HCT116 (cell line): ENCODE results near the gene GFI1B.
A peak's percentile ranks its signal among the peaks of the same experiment; 100 is the strongest.

Experiments
- CBX3 ChIP-seq: IDR thresholded peaks from 2 replicates; pipeline ENCODE4 v1.6.1; 2012; ENCODE audit warnings: low read depth
- CTCF ChIP-seq, 3 experiments: fragments of 200-600 bp in 1 of 3; sonication (generic) in 1 of 3; IDR thresholded peaks in 2 of 3; conservative IDR thresholded peaks in 1 of 3; 2 replicates each; pipeline ENCODE4 v1.5.1; 2012 to 2017; ENCODE audit warnings: low read depth in 2 of 3, low read length in 2 of 3, antibody characterized with exemption in 1 of 3, borderline replicate concordance in 1 of 3, control low read depth in 1 of 3, mild to moderate bottlenecking in 1 of 3, mixed read lengths in 1 of 3, mixed run types in 1 of 3, moderate library complexity in 1 of 3; ENCODE audit not compliant: insufficient read depth in 1 of 3
- EZH2 ChIP-seq: fragments of 200-600 bp; sonication (generic); IDR thresholded peaks from 2 replicates; pipeline ENCODE4 v1.6.1; 2017; ENCODE audit warnings: antibody characterized with exemption, mixed run types
- MAX ChIP-seq: IDR thresholded peaks from 2 replicates; pipeline ENCODE4 v1.6.1; 2012
- POLR2A ChIP-seq: IDR thresholded peaks from 2 replicates; pipeline ENCODE4 v1.7.0; 2011; ENCODE audit warnings: borderline replicate concordance; ENCODE audit not compliant: insufficient read depth, insufficient read length; ENCODE audit errors: extremely low read depth
- POLR2AphosphoS5 ChIP-seq: IDR thresholded peaks from 2 replicates; pipeline ENCODE4 v1.6.1; 2011; ENCODE audit warnings: mild to moderate bottlenecking, low read depth, low read length, moderate library complexity
- SIN3A ChIP-seq: IDR thresholded peaks from 2 replicates; pipeline ENCODE4 v1.6.1; 2012; ENCODE audit warnings: low read depth
- YY1 ChIP-seq: IDR thresholded peaks from 2 replicates; pipeline ENCODE4 v1.6.1; 2011; ENCODE audit warnings: low read length, low read depth, moderate library complexity, mild to moderate bottlenecking; ENCODE audit not compliant: insufficient replicate concordance; ENCODE audit errors: extremely low read depth
- ZFX ChIP-seq: fragments of 450-650 bp; IDR thresholded peaks from 2 replicates; pipeline ENCODE4 v1.6.1; 2017
- ZNF274 ChIP-seq: fragments of 200-500 bp; sonication (Bioruptor generic); IDR thresholded peaks from 2 replicates; pipeline ENCODE4 v1.6.1; 2014; ENCODE audit warnings: mild to moderate bottlenecking, low read depth, low read length, inconsistent platforms
- TF ChIP-seq, protein P1 (sequence below): IDR thresholded peaks from 2 replicates; pipeline ENCODE4 v1.6.1; 2012; ENCODE audit warnings: low read depth
- TF ChIP-seq, protein P2 (sequence below): IDR thresholded peaks from 2 replicates; pipeline ENCODE4 v1.6.1; 2012

DNA sequence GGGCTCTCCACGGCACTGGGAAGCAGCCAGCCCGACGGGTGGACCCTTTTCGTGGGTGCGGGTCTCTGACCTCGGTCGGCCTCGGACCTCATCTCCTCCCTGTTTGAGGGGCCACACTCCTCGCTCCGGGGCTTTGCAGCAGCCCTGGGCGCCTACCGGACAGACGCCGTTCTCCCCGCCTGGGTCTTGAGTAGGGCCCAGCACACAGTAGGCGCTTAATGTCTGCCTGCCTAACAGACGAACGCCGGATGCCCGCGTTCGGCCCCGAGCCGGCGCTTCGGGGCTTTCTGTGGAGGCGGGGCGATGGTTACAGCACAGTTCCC lies 51.5 kb downstream of the GFI1B start:
- TF ChIP-seq CTCF (IDR thresholded peaks at IDR 0.05 in 2 of 3, conservative IDR thresholded peaks at IDR 0.05 in 1 of 3; ENCODE audit: borderline replicate concordance in 1 of 3, insufficient read depth in 1 of 3, low read depth in 2 of 3, low read length in 2 of 3) (no peak), YY1 (no peak), EZH2 (no peak), POLR2A (no peak), ZNF274 (no peak), SIN3A (peak; percentile 31; the same call in 1 of the 2 replicates), POLR2AphosphoS5 (no peak), CBX3 (no peak), MAX (no peak), ZFX (no peak)
- TF ChIP-seq, protein P1, sequence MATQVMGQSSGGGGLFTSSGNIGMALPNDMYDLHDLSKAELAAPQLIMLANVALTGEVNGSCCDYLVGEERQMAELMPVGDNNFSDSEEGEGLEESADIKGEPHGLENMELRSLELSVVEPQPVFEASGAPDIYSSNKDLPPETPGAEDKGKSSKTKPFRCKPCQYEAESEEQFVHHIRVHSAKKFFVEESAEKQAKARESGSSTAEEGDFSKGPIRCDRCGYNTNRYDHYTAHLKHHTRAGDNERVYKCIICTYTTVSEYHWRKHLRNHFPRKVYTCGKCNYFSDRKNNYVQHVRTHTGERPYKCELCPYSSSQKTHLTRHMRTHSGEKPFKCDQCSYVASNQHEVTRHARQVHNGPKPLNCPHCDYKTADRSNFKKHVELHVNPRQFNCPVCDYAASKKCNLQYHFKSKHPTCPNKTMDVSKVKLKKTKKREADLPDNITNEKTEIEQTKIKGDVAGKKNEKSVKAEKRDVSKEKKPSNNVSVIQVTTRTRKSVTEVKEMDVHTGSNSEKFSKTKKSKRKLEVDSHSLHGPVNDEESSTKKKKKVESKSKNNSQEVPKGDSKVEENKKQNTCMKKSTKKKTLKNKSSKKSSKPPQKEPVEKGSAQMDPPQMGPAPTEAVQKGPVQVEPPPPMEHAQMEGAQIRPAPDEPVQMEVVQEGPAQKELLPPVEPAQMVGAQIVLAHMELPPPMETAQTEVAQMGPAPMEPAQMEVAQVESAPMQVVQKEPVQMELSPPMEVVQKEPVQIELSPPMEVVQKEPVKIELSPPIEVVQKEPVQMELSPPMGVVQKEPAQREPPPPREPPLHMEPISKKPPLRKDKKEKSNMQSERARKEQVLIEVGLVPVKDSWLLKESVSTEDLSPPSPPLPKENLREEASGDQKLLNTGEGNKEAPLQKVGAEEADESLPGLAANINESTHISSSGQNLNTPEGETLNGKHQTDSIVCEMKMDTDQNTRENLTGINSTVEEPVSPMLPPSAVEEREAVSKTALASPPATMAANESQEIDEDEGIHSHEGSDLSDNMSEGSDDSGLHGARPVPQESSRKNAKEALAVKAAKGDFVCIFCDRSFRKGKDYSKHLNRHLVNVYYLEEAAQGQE: no peak
- TF ChIP-seq, protein P2, sequence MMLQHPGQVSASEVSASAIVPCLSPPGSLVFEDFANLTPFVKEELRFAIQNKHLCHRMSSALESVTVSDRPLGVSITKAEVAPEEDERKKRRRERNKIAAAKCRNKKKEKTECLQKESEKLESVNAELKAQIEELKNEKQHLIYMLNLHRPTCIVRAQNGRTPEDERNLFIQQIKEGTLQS: no peak
